Measurements from ENCODE around the gene UBE2G1.

The UBE2G1 gene

DNA sequence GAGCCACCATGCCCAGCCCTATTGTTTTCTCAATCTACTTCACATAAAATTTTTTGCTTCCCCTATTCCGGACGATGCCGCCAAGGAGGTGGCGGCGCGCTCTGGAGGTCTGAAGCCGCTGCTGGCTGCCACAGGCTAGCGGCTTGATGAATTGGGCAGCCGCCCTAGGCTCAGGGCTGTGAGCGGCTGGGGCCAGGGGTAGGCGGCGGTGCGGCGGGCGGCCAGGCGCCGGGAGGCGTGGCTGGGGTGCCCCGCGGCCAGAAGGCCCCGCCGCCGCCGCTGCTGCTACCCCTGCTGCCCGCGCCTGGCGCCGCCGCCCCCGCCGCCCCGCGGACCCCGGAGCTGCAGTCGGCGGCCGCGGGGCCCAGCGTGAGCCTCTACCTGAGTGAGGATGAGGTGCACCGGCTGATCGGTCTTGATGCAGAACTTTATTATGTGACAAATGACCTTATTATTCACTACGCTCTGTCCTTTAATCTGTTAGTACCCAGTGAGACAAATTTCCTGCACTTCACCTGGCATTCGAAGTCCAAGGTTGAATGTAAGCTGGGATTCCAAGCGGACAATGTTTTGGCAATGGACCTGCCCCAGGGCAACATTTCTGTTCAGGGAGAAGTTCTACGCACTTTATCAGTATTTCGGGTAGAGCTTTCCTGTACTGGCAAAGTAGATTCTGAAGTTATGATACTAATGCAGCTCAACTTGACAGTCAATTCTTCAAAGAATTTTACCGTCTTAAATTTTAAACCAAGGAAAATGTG lies 144.4 kb downstream of the UBE2G1 start:
- TF ChIP-seq, protein P1, sequence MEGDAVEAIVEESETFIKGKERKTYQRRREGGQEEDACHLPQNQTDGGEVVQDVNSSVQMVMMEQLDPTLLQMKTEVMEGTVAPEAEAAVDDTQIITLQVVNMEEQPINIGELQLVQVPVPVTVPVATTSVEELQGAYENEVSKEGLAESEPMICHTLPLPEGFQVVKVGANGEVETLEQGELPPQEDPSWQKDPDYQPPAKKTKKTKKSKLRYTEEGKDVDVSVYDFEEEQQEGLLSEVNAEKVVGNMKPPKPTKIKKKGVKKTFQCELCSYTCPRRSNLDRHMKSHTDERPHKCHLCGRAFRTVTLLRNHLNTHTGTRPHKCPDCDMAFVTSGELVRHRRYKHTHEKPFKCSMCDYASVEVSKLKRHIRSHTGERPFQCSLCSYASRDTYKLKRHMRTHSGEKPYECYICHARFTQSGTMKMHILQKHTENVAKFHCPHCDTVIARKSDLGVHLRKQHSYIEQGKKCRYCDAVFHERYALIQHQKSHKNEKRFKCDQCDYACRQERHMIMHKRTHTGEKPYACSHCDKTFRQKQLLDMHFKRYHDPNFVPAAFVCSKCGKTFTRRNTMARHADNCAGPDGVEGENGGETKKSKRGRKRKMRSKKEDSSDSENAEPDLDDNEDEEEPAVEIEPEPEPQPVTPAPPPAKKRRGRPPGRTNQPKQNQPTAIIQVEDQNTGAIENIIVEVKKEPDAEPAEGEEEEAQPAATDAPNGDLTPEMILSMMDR (IDR thresholded peaks at IDR 0.05; ENCODE audit: insufficient read depth, low read depth, low read length, missing control alignments), result no peak
- DNase-seq (ENCODE audit: low read depth), result no peak
- H3K4me3 ChIP-seq (ENCODE audit: low read length), result no peak overlapping the region

DNA sequence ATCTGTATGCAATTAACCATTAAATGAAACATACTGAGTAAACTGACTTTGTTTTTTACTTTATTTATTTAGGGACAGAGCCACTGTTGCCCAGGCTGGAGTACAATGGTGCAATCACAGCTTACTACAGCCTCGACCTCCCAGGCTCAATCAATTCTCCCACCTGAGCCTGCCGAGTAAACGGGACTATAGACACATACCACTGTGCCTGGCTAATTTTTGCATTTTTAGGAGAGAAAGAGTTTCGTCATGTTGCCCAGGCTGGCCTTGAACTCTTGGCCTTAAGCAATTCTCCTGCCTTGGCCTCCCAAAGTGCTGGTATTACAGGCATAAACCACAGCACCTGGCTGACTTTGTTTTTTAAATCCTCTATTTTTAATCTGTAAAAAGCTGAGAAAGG lies 145.3 kb downstream of the UBE2G1 start:
- H3K4me3 ChIP-seq (ENCODE audit: low read length), result no peak overlapping the region
- TF ChIP-seq, protein P1 (IDR thresholded peaks at IDR 0.05; ENCODE audit: insufficient read depth, low read depth, low read length, missing control alignments), result no peak
- no peak for DNase-seq (ENCODE audit: low read depth)

DNA sequence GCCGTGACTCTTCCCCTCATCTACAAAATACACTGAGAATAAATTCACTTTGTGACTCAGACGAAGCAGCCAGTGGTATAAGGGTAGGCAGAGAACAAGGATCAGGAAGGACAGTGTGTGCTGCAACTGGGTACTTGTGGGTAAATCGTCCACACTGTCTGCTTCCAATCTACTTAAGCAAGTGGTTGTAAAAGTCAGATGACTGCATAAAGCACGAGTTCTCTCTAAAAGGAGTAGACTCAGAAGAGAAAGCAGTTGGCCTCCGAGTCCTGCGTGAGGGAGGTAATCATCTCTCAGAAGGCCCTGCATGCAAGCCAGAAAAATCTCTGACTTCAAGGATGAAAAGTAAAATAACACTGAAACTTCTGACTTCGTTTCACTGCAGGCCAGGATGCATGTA lies 145.8 kb downstream of the UBE2G1 start:
- DNase-seq (ENCODE audit: low read depth), result no peak
- TF ChIP-seq, protein P1 (IDR thresholded peaks at IDR 0.05; ENCODE audit: insufficient read depth, low read depth, low read length, missing control alignments), result no peak
- H3K4me3 ChIP-seq (ENCODE audit: low read length), result no peak overlapping the region

Data from epithelial cell of esophagus (primary cell).